Measurements from ENCODE around the gene SAP25. TPM values are rescaled to one million over a fixed set of nuclear protein-coding genes. Genes with fewer than 3 reads are reported as not detected.
"Not testable (repeated sequence)": the region's sequence is repeated elsewhere in the genome, so short reads cannot be mapped to it uniquely, and the experiment has no call there.

The SAP25 gene
- total RNA-seq, 1 experiment from 2014 or later: 0.48 TPM

DNA sequence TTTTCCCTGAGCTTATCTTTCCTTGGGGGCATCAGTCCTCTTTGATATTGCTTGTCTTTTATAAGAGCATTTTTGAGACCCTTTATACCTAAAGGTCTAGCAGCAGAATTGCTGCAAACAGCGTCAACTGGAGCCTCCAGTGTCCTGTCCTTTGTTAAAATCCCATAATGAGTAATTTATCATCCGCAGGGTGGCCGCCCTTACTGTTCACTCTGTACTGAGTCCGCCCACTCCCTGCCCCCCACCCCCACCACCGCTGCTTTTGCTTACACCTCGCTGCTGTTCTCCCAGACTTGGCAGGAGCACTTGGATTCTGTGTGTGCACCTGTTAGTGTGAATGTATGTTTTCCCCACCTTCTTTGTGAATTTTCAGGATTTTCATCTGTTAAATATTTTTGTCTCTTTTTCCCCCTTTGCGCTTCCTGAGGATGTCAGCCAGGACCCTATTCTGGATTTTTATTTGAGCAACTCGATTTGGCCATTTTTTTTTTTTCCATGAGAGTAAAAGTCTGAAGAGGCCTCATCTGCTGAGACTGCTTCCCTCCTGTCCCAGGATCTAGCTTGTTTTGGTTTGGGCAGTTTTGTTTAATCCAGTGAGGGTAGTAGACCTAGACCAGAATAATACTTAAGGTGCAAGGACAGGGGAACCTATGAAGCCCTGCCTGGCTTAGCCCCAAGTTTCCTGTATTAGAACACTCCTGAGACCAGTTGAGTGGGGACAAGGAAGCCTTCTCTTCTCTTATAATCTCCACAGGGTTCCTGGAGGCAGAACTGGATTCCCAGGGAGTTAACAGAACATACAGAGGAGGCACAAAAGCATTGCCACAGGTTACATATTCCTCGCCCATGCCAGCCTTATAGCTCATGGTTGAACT is 26.5 kb downstream of the SAP25 start:
- in situ Hi-C loops (cut with HindIII; ENCODE audit: low pct_unique_long_range_greater_than_20kb, low sequenced_read_pairs): no loop called here
- no peak for DNase-seq (ENCODE audit: low read depth, low spot score)

DNA sequence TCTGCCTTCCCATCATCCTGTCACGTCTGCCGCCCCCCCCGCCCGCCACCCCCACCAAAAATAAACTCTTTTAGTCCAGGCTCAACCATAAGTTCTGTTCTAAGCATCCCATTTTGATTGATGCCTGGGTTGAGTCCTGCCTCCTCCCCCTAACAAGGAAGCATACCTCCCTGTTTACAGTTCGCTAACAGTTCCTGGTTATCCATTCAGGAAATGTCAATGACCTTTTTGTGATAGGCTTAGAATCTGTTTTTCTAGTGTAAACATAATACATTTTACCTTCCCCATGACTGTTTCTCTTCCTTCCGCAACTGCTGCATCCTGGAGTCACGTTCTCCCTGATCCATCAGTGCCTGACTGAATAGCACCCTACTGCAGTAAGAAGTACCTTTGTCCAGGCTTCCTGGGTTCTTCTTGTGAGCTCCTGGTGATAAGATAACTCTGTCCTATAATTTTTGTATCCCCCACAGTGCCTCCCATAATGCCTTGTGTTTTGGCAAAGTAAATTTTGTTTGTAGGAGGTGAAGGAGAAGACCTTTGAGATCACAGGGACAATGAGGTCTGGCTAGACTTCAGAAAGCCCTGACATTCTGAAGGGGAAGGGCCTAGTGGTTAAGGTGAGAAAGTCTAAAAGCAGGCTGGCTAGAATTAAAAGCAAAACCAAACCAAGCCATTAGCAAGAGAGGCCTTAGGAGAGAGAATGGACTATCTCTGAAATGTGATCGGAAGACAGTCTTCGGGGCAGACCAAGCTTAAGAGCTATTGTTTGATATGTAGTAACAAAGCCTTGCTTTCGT is 27.4 kb downstream of the SAP25 start:
- in situ Hi-C loops (cut with HindIII; ENCODE audit: low pct_unique_long_range_greater_than_20kb, low sequenced_read_pairs): no loop called here
- DNase-seq (ENCODE audit: low read depth, low spot score): no peak

DNA sequence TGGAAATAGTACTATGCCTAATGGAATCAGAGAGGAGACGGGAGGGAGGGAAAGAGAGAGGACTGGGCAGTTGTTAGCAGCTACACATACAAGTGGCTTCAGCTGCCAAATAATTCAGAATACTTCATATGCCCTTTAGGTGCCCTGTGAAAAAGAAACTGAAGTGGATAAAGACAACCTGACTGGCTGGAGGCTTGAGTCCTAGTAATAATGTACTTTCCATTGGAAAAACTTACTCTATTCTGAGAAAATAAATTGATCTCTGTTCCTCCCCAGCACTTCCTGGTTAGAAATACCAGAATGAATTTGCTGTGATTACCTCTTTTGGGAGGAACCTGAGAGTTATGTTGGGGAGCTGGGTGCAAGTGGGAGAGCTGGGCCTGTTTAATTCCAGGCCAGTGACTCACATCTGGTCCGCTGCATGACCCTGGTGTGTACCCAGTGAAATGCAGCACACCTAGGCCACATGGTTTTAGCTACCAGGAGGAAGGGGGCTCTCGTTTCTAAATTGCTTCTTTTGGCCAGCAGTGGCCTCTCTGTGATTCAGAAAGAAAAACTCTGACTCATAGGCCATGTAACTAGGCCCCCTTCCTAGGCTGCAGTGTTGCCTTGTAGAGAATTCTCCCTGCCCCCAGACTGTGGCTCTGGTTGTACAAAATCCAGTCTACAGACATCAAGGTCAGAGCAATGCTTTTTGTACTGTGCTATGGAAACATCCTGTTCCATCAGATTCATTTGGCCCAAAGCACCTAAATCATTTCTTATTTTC is 28.2 kb downstream of the SAP25 start:
- DNase-seq (ENCODE audit: low read depth, low spot score): peak; percentile 55
- in situ Hi-C loops (cut with HindIII; ENCODE audit: low pct_unique_long_range_greater_than_20kb, low sequenced_read_pairs): no loop called here

DNA sequence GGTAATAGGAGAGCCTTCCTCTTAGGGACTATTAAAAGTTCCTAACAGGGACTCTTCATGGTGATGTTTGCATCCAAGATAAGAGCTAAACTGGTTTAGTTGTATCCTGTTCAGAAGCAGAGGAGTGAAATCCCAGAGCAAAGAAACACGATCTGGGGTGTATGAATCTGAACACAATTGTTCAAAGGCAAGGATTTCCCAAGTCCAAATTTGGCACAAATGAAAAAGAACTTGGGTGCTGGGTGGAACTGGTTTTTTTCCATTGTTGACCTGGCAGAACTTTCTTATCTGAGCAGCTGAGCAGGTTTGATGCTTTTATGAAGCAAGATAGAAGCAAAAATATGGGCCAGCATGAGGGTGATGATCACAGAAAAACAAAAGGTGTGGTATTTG is 28.7 kb downstream of the SAP25 start:
- in situ Hi-C loops (cut with HindIII; ENCODE audit: low pct_unique_long_range_greater_than_20kb, low sequenced_read_pairs): no loop called here
- no peak for DNase-seq (ENCODE audit: low read depth, low spot score)

DNA sequence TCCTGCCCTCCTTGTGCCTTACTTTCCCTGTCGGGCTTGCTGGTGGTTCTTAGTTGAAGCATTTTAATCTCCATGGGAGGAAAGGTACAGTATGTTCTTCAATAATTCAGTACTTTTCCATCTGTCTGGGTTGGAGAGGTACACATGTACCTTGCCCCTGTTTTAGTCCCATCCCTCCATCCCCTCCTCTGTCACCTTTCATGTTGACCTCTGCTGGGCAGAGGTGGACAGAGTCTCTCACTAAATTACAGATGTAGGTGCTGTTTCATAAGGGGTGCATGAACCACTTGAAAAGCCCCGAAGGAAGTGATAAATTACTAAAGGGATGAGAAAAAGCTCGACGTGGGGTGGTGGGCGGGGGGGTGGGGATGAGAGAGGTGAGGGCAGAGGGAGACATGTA is 29.3 kb downstream of the SAP25 start:
- in situ Hi-C loops (cut with HindIII; ENCODE audit: low pct_unique_long_range_greater_than_20kb, low sequenced_read_pairs): no loop called here

DNA sequence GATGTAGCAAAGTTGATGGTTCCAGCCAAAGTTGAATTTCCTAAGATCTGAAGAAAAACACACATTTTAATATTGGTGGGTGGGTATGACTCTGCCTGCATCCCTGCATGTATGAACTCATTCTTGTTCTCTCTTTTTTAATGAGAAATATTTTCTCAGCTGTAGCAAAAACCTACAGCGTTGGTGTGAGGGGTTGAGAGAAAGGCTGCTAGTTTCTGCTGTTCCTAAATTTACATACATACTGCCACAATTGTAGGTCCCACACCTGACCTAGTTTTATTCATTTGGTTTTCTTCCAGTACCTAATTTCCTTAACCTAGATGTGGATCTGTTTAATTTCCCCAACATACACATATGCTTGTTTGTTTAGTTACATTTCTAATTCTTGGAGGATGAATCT is 30.1 kb downstream of the SAP25 start:
- no peak for DNase-seq (ENCODE audit: low read depth, low spot score)
- in situ Hi-C loops (cut with HindIII; ENCODE audit: low pct_unique_long_range_greater_than_20kb, low sequenced_read_pairs): no loop called here

More for the DNA sequence above, 29.3 kb downstream of the SAP25 start:
- DNase-seq (ENCODE audit: low read depth, low spot score): no peak

DNA sequence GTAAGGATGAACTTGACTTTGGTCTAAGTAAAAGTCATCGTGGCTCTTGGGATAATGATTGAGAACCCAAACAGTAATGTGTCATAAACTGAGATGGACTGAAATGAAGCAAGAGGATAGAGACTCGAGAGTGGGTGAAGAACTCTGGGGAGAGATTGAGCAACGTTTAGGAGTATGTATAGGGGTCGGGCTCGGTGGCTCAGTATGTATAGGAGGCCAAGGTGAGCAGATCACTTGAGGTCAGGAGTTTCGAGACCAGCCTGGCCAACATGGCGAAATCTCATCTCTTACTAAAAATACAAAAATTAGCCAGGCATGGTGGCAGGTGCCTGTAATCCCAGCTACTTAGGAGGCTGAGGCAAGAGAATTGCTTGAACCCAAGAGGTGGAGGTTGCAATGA is 32.4 kb downstream of the SAP25 start:
- in situ Hi-C loops (cut with HindIII; ENCODE audit: low pct_unique_long_range_greater_than_20kb, low sequenced_read_pairs); DNase-seq (ENCODE audit: low read depth, low spot score): not testable (repeated sequence)

DNA sequence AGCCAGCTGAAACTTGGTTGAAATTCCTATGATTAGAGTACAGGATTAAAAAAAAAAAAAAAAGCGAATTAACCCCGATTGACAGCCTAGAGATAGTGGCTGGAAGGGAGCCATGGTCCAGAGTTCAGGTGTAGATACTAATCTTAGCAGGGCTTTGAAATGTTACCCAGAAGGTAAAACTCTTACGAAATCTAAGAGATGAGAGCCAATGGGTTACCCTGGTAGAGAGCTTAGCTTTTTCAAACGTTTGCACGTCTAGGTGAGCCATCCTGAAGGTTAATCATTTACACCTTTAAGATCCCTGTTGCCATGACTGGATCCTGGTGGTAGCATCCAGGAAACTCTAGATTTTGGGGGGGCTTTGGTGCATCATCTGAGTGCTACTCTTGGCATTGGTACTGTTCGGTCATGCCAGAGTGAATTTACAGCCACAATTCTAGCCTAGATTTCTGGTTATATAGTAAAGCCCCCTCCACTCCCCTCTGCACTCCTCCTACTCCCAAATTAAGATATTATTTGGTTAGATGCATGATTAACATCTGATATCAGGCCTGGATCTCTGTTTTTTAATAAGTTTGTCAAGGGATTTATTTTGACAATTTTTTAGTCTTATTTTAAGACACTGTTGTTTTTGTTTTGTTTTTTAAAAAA is 33.5 kb downstream of the SAP25 start:
- no peak for DNase-seq (ENCODE audit: low read depth, low spot score)
- in situ Hi-C loops (cut with HindIII; ENCODE audit: low pct_unique_long_range_greater_than_20kb, low sequenced_read_pairs): no loop called here

DNA sequence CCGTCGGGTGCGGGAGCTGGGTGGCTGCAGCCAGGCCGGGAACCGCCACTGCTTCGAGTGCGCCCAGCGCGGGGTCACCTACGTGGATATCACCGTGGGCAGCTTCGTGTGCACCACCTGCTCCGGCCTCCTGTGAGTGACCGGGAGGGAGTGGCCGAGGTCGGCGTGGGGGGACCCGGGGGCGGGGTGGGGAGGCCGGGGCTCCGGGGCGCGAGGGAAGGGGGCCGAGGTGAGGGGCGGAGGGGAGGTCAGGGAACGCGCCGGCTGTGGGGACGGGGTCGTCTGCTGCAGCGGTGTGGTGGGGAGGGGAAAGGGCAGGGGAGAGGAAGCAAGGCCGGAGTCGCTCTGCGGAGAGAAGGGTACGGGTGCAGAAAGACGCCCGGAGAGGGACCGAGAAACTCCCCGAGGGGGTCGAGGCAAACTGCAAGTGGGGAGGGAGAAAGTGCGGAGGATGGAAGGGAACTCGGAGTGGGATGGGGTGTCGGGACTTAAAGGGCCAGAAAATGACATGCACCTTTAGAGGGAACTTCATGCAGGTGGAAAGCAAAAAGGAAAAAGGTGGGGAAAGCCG is 34.2 kb downstream of the SAP25 start:
- in situ Hi-C loops (cut with HindIII; ENCODE audit: low pct_unique_long_range_greater_than_20kb, low sequenced_read_pairs): no loop called here
- no peak for DNase-seq (ENCODE audit: low read depth, low spot score)

DNA sequence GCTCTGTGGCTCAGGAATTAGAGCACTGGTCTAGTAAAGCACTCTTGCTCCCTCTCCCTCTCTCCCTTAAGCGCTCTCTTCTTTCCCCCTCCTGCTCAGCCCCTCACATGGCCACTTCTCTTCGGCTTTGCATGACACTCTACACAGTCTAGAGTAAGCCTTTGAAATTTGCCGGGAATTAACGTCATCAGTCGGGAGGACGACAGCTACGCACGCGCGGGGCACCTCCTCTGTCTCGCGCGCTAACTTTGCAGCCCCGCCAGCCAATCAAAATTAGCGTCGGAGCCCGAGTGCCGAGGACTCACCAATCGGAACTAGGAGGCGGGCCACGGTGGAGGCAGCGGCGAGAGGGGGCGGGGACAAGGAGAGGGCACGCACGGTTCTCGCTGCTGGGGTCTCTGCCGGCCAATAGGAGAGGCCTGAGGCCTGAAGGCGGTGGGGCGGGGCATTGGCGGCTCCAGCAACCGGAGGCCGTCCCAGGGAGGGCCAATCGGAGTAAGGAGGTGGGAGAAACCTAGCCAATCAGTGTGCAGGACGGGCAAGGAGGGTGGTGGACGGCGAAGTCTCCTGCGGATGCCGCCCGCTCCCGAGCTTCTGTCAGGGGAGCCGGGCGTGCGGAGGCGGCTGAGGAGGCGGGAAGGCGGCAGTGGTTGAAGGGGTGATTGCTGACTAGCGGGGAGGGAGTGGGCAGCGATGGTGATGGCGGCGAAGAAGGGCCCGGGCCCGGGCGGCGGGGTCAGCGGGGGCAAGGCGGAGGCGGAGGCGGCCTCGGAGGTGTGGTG is 34.9 kb downstream of the SAP25 start, which contains the start of gene AGFG2:
TSS of gene AGFG2 (plus strand) at position 550 of the 782 bp plus-strand sequence. CDS start at position 694, 144 bp downstream.
- DNase-seq (ENCODE audit: low read depth, low spot score): peak; percentile 100
- in situ Hi-C loops (cut with HindIII; ENCODE audit: low pct_unique_long_range_greater_than_20kb, low sequenced_read_pairs): no loop called here

DNA sequence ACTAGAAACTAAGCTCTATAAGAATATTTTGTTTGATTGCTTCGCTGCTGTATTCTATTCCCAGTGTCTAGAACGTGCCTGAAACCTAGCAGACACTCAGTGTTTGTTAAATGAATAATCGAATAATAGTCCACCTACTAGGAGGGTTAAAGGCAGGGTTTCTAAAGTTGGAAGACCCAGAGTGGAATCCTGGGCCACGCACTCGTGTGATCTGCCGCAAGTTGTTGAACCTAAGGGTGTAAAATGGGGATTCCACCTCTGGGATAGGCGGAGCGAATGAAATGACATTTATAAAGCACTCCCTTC is 35.4 kb downstream of the SAP25 start:
- in situ Hi-C loops (cut with HindIII; ENCODE audit: low pct_unique_long_range_greater_than_20kb, low sequenced_read_pairs): no loop called here
- no peak for DNase-seq (ENCODE audit: low read depth, low spot score)

DNA sequence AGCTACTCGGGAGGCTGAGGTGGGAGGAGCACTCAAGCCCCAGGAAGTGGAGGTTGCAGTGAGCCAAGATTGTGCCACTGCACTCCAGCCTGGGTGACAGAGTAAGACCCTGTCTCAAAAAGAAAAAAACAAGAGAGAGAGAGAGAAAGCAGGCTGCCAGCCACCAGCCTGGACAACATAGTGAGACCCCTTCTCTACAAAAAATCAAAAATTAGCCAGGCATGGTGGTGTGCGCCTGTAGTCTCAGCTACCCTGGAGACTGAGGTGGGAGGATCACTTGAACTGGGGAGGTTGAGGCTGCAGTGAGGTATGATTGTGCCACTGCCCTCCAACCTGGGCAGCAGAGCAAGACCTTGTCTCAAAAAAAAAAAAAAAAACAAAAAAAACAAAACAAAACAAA is 37.0 kb downstream of the SAP25 start:
- in situ Hi-C loops (cut with HindIII; ENCODE audit: low pct_unique_long_range_greater_than_20kb, low sequenced_read_pairs); DNase-seq (ENCODE audit: low read depth, low spot score): not testable (repeated sequence)

DNA sequence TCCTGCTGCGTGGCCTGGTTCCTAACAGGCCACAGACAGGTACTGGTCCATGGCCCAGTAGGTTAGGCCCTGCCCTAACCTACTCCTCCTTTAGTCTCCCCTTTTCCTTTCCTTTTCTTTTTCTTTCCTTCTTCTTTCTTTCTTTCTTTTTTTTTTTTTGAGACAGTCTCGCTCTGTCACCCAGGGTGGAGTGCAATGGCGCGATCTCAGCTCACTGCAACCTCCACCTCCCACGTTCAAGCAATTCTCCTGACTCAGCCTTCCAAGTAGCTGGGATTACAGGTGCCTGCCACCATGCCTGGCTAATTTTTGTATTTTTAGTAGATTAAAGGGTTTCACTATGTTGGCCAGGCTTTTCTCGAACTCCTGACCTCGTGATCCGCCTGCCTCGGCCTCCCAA is 37.7 kb downstream of the SAP25 start:
- in situ Hi-C loops (cut with HindIII; ENCODE audit: low pct_unique_long_range_greater_than_20kb, low sequenced_read_pairs); DNase-seq (ENCODE audit: low read depth, low spot score): not testable (repeated sequence)

DNA sequence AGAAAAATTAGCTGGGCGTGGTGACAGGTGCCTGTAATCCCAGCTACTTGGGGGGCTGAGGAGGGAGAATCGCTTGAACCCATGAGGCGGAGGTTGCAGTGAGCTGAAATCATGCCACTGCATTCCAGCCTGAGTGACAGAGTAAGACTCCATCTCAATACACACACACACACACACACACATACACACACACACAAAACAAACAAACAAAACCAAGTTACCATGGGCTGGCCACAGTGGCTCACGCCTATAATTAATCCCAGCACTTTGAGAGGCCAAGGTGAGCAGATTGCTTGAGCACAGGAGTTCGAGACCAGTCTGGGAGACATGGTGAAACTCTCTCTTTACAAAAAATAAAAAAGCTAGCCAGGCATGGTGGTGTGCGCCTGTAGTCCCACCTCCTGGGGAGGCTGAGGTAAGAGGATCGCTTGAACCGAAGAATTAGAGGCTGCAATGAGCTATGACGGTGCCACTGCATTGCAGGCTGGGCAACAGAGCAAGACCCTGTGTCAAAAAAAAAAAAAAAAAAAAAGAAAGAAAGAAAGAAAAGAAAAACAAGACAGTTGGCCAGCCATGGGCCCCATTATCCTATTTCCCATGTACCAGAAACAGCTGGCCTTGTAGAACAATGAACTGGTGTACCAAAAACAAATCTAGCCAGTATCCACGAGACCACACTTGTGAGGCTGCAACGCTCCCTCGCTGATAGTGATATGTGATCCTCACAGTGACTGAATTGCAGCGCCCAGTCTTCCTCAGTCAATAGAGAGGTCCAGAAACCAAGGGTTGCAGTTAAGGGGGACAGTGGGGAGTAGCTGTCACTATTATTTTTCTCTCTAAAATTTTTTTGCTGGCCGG is 41.3 kb downstream of the SAP25 start:
- in situ Hi-C loops (cut with HindIII; ENCODE audit: low pct_unique_long_range_greater_than_20kb, low sequenced_read_pairs): no loop called here
- no peak for DNase-seq (ENCODE audit: low read depth, low spot score)

DNA sequence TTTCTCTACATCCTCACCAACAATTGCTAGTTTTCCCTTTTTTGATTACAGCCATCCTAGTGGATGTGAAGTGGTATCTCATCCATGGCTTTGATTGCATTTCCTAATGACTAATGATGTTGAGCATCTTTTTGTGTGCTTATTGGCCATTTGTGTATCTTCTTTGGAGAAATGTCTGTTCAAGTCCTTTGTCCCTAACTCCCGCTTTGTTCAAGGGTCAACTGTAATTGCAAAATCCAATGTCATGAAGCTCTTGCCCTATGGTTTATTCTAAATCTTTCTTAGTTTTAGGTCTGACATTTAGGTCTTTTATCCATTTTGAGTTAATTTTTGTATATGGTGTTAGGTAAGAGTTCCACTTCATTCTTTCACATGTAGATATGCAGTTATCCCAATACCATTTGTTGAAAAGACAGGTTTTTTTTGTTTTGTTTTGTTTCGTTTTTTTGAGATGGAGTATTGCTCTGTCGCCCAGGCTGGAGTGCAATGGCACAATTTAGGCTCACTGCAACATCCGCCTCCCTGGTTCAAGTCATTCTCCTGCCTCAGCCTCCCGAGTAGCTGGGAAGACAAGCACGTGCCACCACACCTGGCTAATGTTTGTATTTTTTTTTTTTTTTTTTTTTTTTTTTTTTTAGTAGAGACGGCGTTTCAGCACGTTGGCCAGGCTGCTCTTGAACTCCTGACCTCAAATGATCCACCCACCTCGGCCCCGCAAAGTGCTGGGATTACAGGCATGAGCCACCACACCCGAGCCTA is 45.4 kb downstream of the SAP25 start:
- DNase-seq (ENCODE audit: low read depth, low spot score); in situ Hi-C loops (cut with HindIII; ENCODE audit: low pct_unique_long_range_greater_than_20kb, low sequenced_read_pairs): not testable (repeated sequence)

All from SK-MEL-5 (cell line).